Measurements from ENCODE around the gene KRT78.
"Not testable (repeated sequence)": the region's sequence is repeated elsewhere in the genome, so short reads cannot be mapped to it uniquely, and the experiment has no call there.

KRT78 gene

GRCh38 chr12:52796839-52797528 lies 51.8 kb downstream of the KRT78 start:
- DNase-seq (ENCODE audit: low read depth in 2 of 2): no peak

- no peak for DNase-seq (ENCODE audit: low read depth in 2 of 2)
These were observed 52.4 kb downstream of the KRT78 start for GRCh38 chr12:52796429-52796794.

GRCh38 chr12:52795694-52796428 lies 52.9 kb downstream of the KRT78 start, which contains the start of gene KRT3:
Gene KRT3, minus strand, starts transcription at chr12:52796117. Its CDS starts 75 bp downstream, at chr12:52796042.
- DNase-seq (ENCODE audit: low read depth in 2 of 2): no peak

GRCh38 chr12:52795332-52795674 lies 53.5 kb downstream of the KRT78 start:
- not testable (repeated sequence) for DNase-seq (ENCODE audit: low read depth in 2 of 2)

GRCh38 chr12:52794479-52795331 lies 54.1 kb downstream of the KRT78 start:
- DNase-seq (ENCODE audit: low read depth in 2 of 2): no peak

GRCh38 chr12:52792185-52793029 lies 56.4 kb downstream of the KRT78 start:
- no peak for DNase-seq (ENCODE audit: low read depth in 2 of 2)

- DNase-seq (ENCODE audit: low read depth in 2 of 2): no peak
These were observed 57.3 kb downstream of the KRT78 start for GRCh38 chr12:52791271-52792184.

- DNase-seq (ENCODE audit: low read depth in 2 of 2): no peak
These were observed 58.1 kb downstream of the KRT78 start for GRCh38 chr12:52790427-52791270.

GRCh38 chr12:52789637-52790426 lies 59.0 kb downstream of the KRT78 start:
- no peak for DNase-seq (ENCODE audit: low read depth in 2 of 2)

GRCh38 chr12:52788876-52789636 lies 59.7 kb downstream of the KRT78 start:
- no peak for DNase-seq (ENCODE audit: low read depth in 2 of 2)

GRCh38 chr12:52788192-52788875 lies 60.5 kb downstream of the KRT78 start:
- no peak for DNase-seq (ENCODE audit: low read depth in 2 of 2)
